ENCODE data around the gene ATG2A. TPM values are rescaled to one million over a fixed set of nuclear protein-coding genes. Genes with fewer than 3 reads are reported as not detected.

The ATG2A gene
- total and polyA plus RNA-seq, 9 of the 15 experiments (the other 6 are each of a cell fraction or from before 2014, with no cell fraction given): 0.25 to 45.9 (median 5.2) TPM

DNA sequence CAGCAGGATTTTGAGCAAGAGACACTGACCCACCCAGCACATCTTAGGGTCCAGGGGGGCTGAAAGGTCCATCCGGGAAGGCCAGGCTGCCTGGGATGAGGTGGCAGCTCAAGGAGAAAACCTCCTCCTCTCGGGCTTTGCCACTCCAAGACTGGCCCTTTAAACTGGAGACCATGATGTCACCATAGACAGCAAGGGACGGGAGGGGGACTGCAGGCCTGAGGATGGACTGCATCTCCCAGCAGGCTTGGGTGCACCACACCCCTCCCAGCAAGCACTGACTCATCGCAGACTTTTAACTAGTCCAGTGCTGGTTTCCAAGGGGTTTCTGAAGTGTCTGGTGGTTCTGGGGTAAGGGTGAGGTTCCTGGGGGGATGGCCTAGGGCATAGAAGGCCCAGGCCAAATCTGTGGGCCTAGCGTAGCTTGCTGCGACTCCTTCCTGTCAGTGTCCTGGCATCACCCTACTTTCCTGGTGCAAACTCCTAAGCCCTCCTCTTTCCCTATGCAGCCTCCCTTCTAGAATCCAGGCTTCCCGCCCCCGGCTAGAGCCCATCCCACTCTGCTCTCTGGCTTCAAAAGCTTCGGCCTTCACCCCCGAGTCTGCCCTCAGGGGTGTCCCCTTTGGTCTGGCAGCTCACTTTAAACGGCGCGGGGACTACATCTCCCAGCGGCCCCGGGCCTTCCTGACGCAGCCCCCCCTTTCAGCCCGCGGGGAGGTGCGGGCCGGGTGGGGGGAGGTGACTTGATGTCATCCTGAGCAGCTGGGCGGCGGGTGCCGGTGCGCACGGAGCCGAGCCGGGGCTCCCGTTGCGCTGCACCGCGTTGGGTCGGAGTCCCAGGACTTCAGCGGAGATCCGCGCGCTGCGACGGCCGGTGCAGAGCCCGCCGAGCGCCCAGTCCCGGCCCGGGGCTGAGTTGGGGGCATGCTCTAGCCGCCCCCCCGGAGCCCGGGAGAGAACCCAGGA is 7.2 kb upstream of the ATG2A start, which contains the start of gene PPP2R5B (continued):
- TF ChIP-seq, protein P1, sequence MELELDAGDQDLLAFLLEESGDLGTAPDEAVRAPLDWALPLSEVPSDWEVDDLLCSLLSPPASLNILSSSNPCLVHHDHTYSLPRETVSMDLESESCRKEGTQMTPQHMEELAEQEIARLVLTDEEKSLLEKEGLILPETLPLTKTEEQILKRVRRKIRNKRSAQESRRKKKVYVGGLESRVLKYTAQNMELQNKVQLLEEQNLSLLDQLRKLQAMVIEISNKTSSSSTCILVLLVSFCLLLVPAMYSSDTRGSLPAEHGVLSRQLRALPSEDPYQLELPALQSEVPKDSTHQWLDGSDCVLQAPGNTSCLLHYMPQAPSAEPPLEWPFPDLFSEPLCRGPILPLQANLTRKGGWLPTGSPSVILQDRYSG (tag; conservative IDR thresholded peaks at IDR 0.05; ENCODE audit: low read depth): no peak
- TF ChIP-seq ZNF3 (CRISPR knock-in tag; IDR thresholded peaks at IDR 0.05) (no peak), SMAD3 (CRISPR knock-in tag; conservative IDR thresholded peaks at IDR 0.05) (no peak), SUPT5H (IDR thresholded peaks at IDR 0.05) (0 out of 2 replicates have a peak, but pooled peaks have one; percentile 31), ZC3H8 (IDR thresholded peaks at IDR 0.05) (no peak), ZNF431 (CRISPR knock-in tag; IDR thresholded peaks at IDR 0.05) (no peak), ZFP30 (CRISPR knock-in tag; IDR thresholded peaks at IDR 0.05; ENCODE audit: borderline replicate concordance) (no peak), SMAD2 (IDR thresholded peaks at IDR 0.05; ENCODE audit: low read depth, low read length) (no peak), ELF4 (CRISPR knock-in tag; IDR thresholded peaks at IDR 0.05) (peak; percentile 65), GABPB1 (CRISPR knock-in tag; IDR thresholded peaks at IDR 0.05) (peak; percentile 72; the same call in 1 of the 2 replicates), ZNF253 (CRISPR knock-in tag; conservative IDR thresholded peaks at IDR 0.05) (no peak), KLF16 (IDR thresholded peaks at IDR 0.05) (0 out of 2 replicates have a peak, but pooled peaks have one; percentile 12), CHD4 (IDR thresholded peaks at IDR 0.05; ENCODE audit: insufficient read depth, insufficient replicate concordance, low read depth, low read length, poor library complexity, severe bottlenecking) (peak; percentile 39)
- TF ChIP-seq, protein P2, sequence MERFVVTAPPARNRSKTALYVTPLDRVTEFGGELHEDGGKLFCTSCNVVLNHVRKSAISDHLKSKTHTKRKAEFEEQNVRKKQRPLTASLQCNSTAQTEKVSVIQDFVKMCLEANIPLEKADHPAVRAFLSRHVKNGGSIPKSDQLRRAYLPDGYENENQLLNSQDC (CRISPR knock-in tag; IDR thresholded peaks at IDR 0.05): no peak
- TF ChIP-seq, protein P3, sequence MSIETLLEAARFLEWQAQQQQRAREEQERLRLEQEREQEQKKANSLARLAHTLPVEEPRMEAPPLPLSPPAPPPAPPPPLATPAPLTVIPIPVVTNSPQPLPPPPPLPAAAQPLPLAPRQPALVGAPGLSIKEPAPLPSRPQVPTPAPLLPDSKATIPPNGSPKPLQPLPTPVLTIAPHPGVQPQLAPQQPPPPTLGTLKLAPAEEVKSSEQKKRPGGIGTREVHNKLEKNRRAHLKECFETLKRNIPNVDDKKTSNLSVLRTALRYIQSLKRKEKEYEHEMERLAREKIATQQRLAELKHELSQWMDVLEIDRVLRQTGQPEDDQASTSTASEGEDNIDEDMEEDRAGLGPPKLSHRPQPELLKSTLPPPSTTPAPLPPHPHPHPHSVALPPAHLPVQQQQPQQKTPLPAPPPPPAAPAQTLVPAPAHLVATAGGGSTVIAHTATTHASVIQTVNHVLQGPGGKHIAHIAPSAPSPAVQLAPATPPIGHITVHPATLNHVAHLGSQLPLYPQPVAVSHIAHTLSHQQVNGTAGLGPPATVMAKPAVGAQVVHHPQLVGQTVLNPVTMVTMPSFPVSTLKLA (conservative IDR thresholded peaks at IDR 0.05): peak; percentile 73 to 89; a peak in 3 of 4 replicates
- TF ChIP-seq, protein P4, sequence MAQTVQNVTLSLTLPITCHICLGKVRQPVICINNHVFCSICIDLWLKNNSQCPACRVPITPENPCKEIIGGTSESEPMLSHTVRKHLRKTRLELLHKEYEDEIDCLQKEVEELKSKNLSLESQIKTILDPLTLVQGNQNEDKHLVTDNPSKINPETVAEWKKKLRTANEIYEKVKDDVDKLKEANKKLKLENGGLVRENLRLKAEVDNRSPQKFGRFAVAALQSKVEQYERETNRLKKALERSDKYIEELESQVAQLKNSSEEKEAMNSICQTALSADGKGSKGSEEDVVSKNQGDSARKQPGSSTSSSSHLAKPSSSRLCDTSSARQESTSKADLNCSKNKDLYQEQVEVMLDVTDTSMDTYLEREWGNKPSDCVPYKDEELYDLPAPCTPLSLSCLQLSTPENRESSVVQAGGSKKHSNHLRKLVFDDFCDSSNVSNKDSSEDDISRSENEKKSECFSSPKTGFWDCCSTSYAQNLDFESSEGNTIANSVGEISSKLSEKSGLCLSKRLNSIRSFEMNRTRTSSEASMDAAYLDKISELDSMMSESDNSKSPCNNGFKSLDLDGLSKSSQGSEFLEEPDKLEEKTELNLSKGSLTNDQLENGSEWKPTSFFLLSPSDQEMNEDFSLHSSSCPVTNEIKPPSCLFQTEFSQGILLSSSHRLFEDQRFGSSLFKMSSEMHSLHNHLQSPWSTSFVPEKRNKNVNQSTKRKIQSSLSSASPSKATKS (CRISPR knock-in tag; IDR thresholded peaks at IDR 0.05): no peak
- TF ChIP-seq, protein P5, sequence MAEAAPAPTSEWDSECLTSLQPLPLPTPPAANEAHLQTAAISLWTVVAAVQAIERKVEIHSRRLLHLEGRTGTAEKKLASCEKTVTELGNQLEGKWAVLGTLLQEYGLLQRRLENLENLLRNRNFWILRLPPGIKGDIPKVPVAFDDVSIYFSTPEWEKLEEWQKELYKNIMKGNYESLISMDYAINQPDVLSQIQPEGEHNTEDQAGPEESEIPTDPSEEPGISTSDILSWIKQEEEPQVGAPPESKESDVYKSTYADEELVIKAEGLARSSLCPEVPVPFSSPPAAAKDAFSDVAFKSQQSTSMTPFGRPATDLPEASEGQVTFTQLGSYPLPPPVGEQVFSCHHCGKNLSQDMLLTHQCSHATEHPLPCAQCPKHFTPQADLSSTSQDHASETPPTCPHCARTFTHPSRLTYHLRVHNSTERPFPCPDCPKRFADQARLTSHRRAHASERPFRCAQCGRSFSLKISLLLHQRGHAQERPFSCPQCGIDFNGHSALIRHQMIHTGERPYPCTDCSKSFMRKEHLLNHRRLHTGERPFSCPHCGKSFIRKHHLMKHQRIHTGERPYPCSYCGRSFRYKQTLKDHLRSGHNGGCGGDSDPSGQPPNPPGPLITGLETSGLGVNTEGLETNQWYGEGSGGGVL (CRISPR knock-in tag; IDR thresholded peaks at IDR 0.05): no peak
- TF ChIP-seq, protein P6, sequence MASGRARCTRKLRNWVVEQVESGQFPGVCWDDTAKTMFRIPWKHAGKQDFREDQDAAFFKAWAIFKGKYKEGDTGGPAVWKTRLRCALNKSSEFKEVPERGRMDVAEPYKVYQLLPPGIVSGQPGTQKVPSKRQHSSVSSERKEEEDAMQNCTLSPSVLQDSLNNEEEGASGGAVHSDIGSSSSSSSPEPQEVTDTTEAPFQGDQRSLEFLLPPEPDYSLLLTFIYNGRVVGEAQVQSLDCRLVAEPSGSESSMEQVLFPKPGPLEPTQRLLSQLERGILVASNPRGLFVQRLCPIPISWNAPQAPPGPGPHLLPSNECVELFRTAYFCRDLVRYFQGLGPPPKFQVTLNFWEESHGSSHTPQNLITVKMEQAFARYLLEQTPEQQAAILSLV (tag; IDR thresholded peaks at IDR 0.05): 0 out of 2 replicates have a peak, but pooled peaks have one; percentile 23

Data from K562 (cell line).